Measurements from ENCODE around the gene DUSP14. TPM values are rescaled to one million over a fixed set of nuclear protein-coding genes. Genes with fewer than 3 reads are reported as not detected.

The DUSP14 gene
- polyA plus RNA-seq, 1 of the 3 experiments (the other 2 are of a cell fraction), result 85.8 TPM

GRCh38 chr17:37470181-37470580 lies 19.5 kb upstream of the DUSP14 start:
- Histone ChIP-seq H3K9me2 (no peaks in the 10 kb centered on the region), H3K9me3 (no peaks in the 10 kb centered on the region), H3K79me2 (ENCODE audit: insufficient read depth) (no peaks in the 10 kb centered on the region), H3K4me3 (ENCODE audit: low read depth in 2 of 2, low read length in 1 of 2) (no peak overlapping the region), H3K9ac (no peak overlapping the region), H3K27me3 (ENCODE audit: insufficient read depth) (no peaks in the 10 kb centered on the region), H2AFZ (ENCODE audit: low read depth) (no peak overlapping the region), H3K4me1 (ENCODE audit: control insufficient read depth in 1 of 2, insufficient read depth in 2 of 2, low read depth in 1 of 2, low read length in 1 of 2) (0 out of 4 replicates have a peak, but pooled peaks cover 0 to 5% of the 10 kb centered on the region in 2 experiments), H3K36me3 (replicated peaks in 1 of 2; ENCODE audit: control insufficient read depth in 1 of 2, insufficient read depth in 2 of 2, low read length in 1 of 2) (peaks cover 34 to 83% of the 10 kb centered on the region in 2 experiments), H3F3A (replicated peaks; ENCODE audit: insufficient read depth) (peaks cover 12% of the 10 kb centered on the region), H4K20me1 (ENCODE audit: insufficient read depth) (no peaks in the 10 kb centered on the region), H3K27ac (ENCODE audit: low read depth in 2 of 2, low read length in 1 of 2) (no peak overlapping the region), H3K4me2 (no peak overlapping the region)
- TF ChIP-seq RXRA (IDR thresholded peaks at IDR 0.05; ENCODE audit: borderline replicate concordance, low read depth), result no peak
- TF ChIP-seq TEAD4 (IDR thresholded peaks at IDR 0.05; ENCODE audit: borderline replicate concordance, insufficient read depth), result no peak
- TF ChIP-seq JUND (IDR thresholded peaks at IDR 0.05), result no peak
- no peak for TF ChIP-seq RFX5 (IDR thresholded peaks at IDR 0.05; ENCODE audit: low read length)
- TF ChIP-seq MEF2A (IDR thresholded peaks at IDR 0.05; ENCODE audit: borderline replicate concordance, low read depth), result no peak
- no peak for TF ChIP-seq POLR2AphosphoS5 (IDR thresholded peaks at IDR 0.05; ENCODE audit: low read depth, low read length)
- TF ChIP-seq EZH2phosphoT487 (IDR thresholded peaks at IDR 0.05; ENCODE audit: borderline replicate concordance, low read depth), result no peak
- ChIA-PET CTCF (no interaction called here), POLR2A (no interaction called here)
- WGBS (ENCODE audit: low lambda C conversion rate), result 94% methylated on average over 7 of the region's 7 CpGs
- DNase-seq, result no peak

GRCh38 chr17:37475731-37476420 lies 13.8 kb upstream of the DUSP14 start:
- H3K4me1 ChIP-seq (ENCODE audit: control insufficient read depth in 1 of 2, insufficient read depth in 2 of 2, low read depth in 1 of 2, low read length in 1 of 2), result peaks cover 3 to 7% of the 10 kb centered on the region in 2 experiments; a peak in 2 of 4 replicates
- DNase-seq, result no peak
- peaks cover 47 to 78% of the 10 kb centered on the region in 2 experiments for H3K36me3 ChIP-seq (replicated peaks in 1 of 2; ENCODE audit: control insufficient read depth in 1 of 2, insufficient read depth in 2 of 2, low read length in 1 of 2)
- H3K9me2 ChIP-seq, result no peaks in the 10 kb centered on the region
- no peaks in the 10 kb centered on the region for H3K9me3 ChIP-seq
- no peak overlapping the region for H2AFZ ChIP-seq (ENCODE audit: low read depth)
- no peak overlapping the region for H3K4me2 ChIP-seq
- peak overlapping the region in 1 of 2 experiments; percentile 41; a peak in 2 of 4 replicates for H3K27ac ChIP-seq (ENCODE audit: low read depth in 2 of 2, low read length in 1 of 2)
- H3K9ac ChIP-seq, result no peak overlapping the region
- ChIA-PET CTCF (no interaction called here), POLR2A (no interaction called here)
- 100% methylated on average over 1 of the region's 1 CpG for WGBS (ENCODE audit: low lambda C conversion rate)
- H3K27me3 ChIP-seq (ENCODE audit: insufficient read depth), result no peaks in the 10 kb centered on the region
- H3K4me3 ChIP-seq (ENCODE audit: low read depth in 2 of 2, low read length in 1 of 2), result no peak overlapping the region
- no peaks in the 10 kb centered on the region for H4K20me1 ChIP-seq (ENCODE audit: insufficient read depth)
- H3F3A ChIP-seq (replicated peaks; ENCODE audit: insufficient read depth), result peaks cover 9% of the 10 kb centered on the region
- H3K79me2 ChIP-seq (ENCODE audit: insufficient read depth), result no peaks in the 10 kb centered on the region
- TF ChIP-seq USF2 (IDR thresholded peaks at IDR 0.05; ENCODE audit: borderline replicate concordance, low read depth, low read length) (no peak), REST (IDR thresholded peaks at IDR 0.05; ENCODE audit: low read depth, low read length) (no peak), POLR2AphosphoS5 (IDR thresholded peaks at IDR 0.05; ENCODE audit: low read depth, low read length) (no peak), IRF3 (IDR thresholded peaks at IDR 0.05; ENCODE audit: low read depth, low read length) (no peak), EZH2phosphoT487 (IDR thresholded peaks at IDR 0.05; ENCODE audit: borderline replicate concordance, low read depth) (no peak), USF1 (IDR thresholded peaks at IDR 0.05; ENCODE audit: borderline replicate concordance, low read depth) (no peak), CTCF (IDR thresholded peaks at IDR 0.05) (no peak), MXI1 (IDR thresholded peaks at IDR 0.05; ENCODE audit: low read depth, low read length) (no peak), MAX (IDR thresholded peaks at IDR 0.05; ENCODE audit: low read depth) (no peak)
